ENCODE data around the gene SMIM24. TPM values are rescaled to one million over a fixed set of nuclear protein-coding genes. Genes with fewer than 3 reads are reported as not detected.

SMIM24 gene
- total and polyA plus RNA-seq, 10 of the 15 experiments (the other 5 are each of a cell fraction or from before 2014, with no cell fraction given) = 0.14 to 0.44 (median 0.23) TPM; not detected in 4

DNA sequence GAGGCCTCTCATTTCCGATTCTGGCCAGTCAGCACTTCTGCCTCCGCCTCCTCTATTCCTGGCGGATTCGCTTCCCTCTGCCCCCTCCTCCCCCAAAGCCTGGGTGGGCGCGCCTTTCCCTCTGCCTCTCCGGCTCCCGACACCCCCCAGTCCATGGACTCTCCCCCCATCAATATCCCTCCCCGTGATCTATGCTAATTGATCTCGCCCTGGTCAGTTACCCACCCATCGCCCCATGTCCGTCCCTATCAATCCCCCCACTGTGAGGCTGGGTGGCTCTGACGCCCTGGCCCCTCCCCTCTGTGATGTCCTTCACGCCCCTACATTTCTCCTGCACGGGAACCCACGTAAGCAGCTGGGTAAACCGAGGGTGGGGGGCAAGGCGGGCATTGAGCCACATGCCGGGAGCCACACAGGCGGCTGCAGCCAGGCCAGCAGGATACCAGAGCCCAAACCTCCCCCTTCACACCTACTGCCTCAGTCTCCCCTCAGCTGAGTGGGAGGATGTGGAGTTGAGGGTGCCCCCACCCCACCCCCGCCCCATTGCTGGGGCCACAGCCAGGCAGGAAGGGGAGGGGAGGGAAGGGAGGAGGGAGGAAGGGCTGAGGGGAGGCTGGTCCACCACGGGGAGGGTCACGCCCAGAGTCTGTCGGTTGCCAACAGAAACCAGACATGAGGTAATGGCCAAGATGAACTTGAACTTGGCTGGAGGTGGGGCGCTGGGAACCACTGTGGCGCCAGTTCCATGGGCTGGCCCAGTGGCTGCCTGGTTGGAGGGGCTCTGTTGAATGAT is 21.0 kb downstream of the SMIM24 start:
- intact Hi-C loops (cut with micrococcal nuclease; ENCODE audit: unreplicated experiment) = no loop called here
- RAD21 ChIA-PET (ENCODE audit: unreplicated experiment) = no interaction called here
- H3K27me3 ChIP-seq (replicated peaks in 1 of 2; ENCODE audit: control insufficient read depth in 2 of 2, insufficient read depth in 2 of 2, low read length in 1 of 2) = no peaks in the 10 kb centered on the region
- H2AFZ ChIP-seq (ENCODE audit: control insufficient read depth, low read depth, low read length) = no peak overlapping the region
- no peak overlapping the region for H3K27ac ChIP-seq (ENCODE audit: control insufficient read depth, insufficient read depth)
- no peak for FAIRE-seq
- POLR2A ChIA-PET = interaction anchor here (0.5 kb wide), 1 partner anchor 173 kb away, joined by 3 read pairs; no protein-coding TSS in a partner anchor
- no peaks in the 10 kb centered on the region for H4K20me1 ChIP-seq (ENCODE audit: control insufficient read depth, insufficient read depth)
- H3K9ac ChIP-seq (ENCODE audit: control insufficient read depth, insufficient read depth, low read length) = no peak overlapping the region
- in situ Hi-C loops (cut with MboI) = no loop called here
- no peaks in the 10 kb centered on the region for H3K4me1 ChIP-seq (ENCODE audit: control insufficient read depth, insufficient read depth, low read length)
- peak; percentile 23; the same call in 2 of the 3 replicates for ATAC-seq
- H3K79me2 ChIP-seq (ENCODE audit: control insufficient read depth, insufficient read depth, low read length) = no peaks in the 10 kb centered on the region
- BruUV-seq (replicated peaks) = no TSS peak
- no peaks in the 10 kb centered on the region for H3K9me3 ChIP-seq (replicated peaks; ENCODE audit: control insufficient read depth, insufficient read depth, low read length)
- H3K4me2 ChIP-seq (ENCODE audit: control insufficient read depth, insufficient read depth) = no peak overlapping the region
- CTCF ChIA-PET = no interaction called here
- no peak for DNase-seq (ENCODE audit: low read depth, low spot score)
- 85% methylated on average over 25 of the region's 26 CpGs for WGBS (ENCODE audit: insufficient coverage, insufficient replicate concordance, low lambda C conversion rate, missing lambda C conversion rate)
- H3K36me3 ChIP-seq (ENCODE audit: control insufficient read depth in 2 of 2, insufficient read depth in 2 of 2, low read length in 1 of 2) = peaks cover 8 to 18% of the 10 kb centered on the region in 2 experiments; a peak in 3 of 4 replicates
- no peak overlapping the region for H3K4me3 ChIP-seq
- SMC1A ChIA-PET (ENCODE audit: uncharacterized antibody, unreplicated experiment) = no interaction called here
- TF ChIP-seq SUPT20H (IDR thresholded peaks at IDR 0.05; ENCODE audit: borderline replicate concordance, control insufficient read depth, low read depth, low read length) = no peak
- TF ChIP-seq, protein P1, sequence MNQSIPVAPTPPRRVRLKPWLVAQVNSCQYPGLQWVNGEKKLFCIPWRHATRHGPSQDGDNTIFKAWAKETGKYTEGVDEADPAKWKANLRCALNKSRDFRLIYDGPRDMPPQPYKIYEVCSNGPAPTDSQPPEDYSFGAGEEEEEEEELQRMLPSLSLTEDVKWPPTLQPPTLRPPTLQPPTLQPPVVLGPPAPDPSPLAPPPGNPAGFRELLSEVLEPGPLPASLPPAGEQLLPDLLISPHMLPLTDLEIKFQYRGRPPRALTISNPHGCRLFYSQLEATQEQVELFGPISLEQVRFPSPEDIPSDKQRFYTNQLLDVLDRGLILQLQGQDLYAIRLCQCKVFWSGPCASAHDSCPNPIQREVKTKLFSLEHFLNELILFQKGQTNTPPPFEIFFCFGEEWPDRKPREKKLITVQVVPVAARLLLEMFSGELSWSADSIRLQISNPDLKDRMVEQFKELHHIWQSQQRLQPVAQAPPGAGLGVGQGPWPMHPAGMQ (IDR thresholded peaks at IDR 0.05; ENCODE audit: borderline replicate concordance) = no peak
- no peak for TF ChIP-seq TARDBP (IDR thresholded peaks at IDR 0.05; ENCODE audit: borderline replicate concordance)
- no peak for TF ChIP-seq NFYA (IDR thresholded peaks at IDR 0.05; ENCODE audit: borderline replicate concordance, low read depth, low read length)
- TF ChIP-seq HDAC6 (IDR thresholded peaks at IDR 0.05; ENCODE audit: unreplicated experiment) = no peak
- TF ChIP-seq, protein P2, sequence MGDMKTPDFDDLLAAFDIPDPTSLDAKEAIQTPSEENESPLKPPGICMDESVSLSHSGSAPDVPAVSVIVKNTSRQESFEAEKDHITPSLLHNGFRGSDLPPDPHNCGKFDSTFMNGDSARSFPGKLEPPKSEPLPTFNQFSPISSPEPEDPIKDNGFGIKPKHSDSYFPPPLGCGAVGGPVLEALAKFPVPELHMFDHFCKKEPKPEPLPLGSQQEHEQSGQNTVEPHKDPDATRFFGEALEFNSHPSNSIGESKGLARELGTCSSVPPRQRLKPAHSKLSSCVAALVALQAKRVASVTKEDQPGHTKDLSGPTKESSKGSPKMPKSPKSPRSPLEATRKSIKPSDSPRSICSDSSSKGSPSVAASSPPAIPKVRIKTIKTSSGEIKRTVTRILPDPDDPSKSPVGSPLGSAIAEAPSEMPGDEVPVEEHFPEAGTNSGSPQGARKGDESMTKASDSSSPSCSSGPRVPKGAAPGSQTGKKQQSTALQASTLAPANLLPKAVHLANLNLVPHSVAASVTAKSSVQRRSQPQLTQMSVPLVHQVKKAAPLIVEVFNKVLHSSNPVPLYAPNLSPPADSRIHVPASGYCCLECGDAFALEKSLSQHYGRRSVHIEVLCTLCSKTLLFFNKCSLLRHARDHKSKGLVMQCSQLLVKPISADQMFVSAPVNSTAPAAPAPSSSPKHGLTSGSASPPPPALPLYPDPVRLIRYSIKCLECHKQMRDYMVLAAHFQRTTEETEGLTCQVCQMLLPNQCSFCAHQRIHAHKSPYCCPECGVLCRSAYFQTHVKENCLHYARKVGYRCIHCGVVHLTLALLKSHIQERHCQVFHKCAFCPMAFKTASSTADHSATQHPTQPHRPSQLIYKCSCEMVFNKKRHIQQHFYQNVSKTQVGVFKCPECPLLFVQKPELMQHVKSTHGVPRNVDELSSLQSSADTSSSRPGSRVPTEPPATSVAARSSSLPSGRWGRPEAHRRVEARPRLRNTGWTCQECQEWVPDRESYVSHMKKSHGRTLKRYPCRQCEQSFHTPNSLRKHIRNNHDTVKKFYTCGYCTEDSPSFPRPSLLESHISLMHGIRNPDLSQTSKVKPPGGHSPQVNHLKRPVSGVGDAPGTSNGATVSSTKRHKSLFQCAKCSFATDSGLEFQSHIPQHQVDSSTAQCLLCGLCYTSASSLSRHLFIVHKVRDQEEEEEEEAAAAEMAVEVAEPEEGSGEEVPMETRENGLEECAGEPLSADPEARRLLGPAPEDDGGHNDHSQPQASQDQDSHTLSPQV (IDR thresholded peaks at IDR 0.05) = no peak
- TF ChIP-seq, protein P3, sequence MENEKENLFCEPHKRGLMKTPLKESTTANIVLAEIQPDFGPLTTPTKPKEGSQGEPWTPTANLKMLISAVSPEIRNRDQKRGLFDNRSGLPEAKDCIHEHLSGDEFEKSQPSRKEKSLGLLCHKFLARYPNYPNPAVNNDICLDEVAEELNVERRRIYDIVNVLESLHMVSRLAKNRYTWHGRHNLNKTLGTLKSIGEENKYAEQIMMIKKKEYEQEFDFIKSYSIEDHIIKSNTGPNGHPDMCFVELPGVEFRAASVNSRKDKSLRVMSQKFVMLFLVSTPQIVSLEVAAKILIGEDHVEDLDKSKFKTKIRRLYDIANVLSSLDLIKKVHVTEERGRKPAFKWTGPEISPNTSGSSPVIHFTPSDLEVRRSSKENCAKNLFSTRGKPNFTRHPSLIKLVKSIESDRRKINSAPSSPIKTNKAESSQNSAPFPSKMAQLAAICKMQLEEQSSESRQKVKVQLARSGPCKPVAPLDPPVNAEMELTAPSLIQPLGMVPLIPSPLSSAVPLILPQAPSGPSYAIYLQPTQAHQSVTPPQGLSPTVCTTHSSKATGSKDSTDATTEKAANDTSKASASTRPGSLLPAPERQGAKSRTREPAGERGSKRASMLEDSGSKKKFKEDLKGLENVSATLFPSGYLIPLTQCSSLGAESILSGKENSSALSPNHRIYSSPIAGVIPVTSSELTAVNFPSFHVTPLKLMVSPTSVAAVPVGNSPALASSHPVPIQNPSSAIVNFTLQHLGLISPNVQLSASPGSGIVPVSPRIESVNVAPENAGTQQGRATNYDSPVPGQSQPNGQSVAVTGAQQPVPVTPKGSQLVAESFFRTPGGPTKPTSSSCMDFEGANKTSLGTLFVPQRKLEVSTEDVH (IDR thresholded peaks at IDR 0.05; ENCODE audit: low read depth, partially characterized antibody) = no peak
- TF ChIP-seq PML (IDR thresholded peaks at IDR 0.05; ENCODE audit: low read length) = no peak
- TF ChIP-seq NR2F1 (conservative IDR thresholded peaks at IDR 0.05) = no peak
- TF ChIP-seq SMAD1 (IDR thresholded peaks at IDR 0.05; ENCODE audit: low read depth, partially characterized antibody) = no peak
- TF ChIP-seq PAX5 (IDR thresholded peaks at IDR 0.05; ENCODE audit: borderline replicate concordance, low read depth, low read length) = no peak
- TF ChIP-seq, protein P4, sequence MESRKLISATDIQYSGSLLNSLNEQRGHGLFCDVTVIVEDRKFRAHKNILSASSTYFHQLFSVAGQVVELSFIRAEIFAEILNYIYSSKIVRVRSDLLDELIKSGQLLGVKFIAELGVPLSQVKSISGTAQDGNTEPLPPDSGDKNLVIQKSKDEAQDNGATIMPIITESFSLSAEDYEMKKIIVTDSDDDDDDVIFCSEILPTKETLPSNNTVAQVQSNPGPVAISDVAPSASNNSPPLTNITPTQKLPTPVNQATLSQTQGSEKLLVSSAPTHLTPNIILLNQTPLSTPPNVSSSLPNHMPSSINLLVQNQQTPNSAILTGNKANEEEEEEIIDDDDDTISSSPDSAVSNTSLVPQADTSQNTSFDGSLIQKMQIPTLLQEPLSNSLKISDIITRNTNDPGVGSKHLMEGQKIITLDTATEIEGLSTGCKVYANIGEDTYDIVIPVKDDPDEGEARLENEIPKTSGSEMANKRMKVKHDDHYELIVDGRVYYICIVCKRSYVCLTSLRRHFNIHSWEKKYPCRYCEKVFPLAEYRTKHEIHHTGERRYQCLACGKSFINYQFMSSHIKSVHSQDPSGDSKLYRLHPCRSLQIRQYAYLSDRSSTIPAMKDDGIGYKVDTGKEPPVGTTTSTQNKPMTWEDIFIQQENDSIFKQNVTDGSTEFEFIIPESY (IDR thresholded peaks at IDR 0.05) = no peak
- TF ChIP-seq STAT1 (conservative IDR thresholded peaks at IDR 0.05) = no peak
